ENCODE results near the gene CENPM. TPM values are rescaled to one million over a fixed set of nuclear protein-coding genes. Genes with fewer than 3 reads are reported as not detected.
A peak's percentile ranks its signal among the peaks of the same experiment; 100 is the strongest.

Gene CENPM
- total and polyA plus RNA-seq, 10 of the 15 experiments (the other 5 are each of a cell fraction or from before 2014, with no cell fraction given), result 36.7 to 212 (median 74.7) TPM

DNA sequence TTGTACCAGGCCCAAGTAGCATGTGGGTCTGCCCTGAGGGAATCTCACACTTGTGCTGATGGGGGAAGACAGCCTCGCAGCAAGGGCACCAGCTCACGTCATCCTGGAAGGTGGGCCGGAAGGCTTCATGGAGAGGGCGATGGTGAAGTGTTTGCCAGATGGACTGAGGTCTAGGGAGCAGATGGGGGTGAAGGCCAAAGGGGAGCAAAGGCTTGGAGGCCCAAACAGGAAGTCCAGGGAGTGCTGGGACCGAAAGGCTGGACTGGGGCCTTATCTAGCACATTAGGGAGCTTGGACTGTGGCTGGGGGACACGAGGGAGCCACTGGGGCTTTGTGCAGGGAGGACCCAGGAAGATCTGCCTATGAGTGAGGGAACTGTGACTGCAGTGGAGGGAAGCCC lies 19.1 kb downstream of the CENPM start:
- FAIRE-seq (no peak), ATAC-seq (no peak), DNase-seq (ENCODE audit: low read depth, low spot score) (no peak)
- ChIA-PET SMC1A (ENCODE audit: uncharacterized antibody, unreplicated experiment) (interaction anchor here (0.9 to 15.4 kb wide), 4 partner anchors 12 to 1001 kb away, joined by 3 to 321 read pairs (median 6); partner anchors contain the start of gene CENPM), RAD21 (ENCODE audit: unreplicated experiment) (interaction anchor here (1.4 to 11.6 kb wide), 6 partner anchors 10 to 231 kb away, joined by 5 to 408 read pairs (median 32); partner anchors contain the start of genes CENPM and SMIM45), POLR2A (interaction anchor here (0.6 to 15.3 kb wide), 9 partner anchors 8 to 88 kb away, joined by 3 to 599 read pairs (median 3); partner anchors contain the start of gene CENPM), CTCF (interaction anchor here (1.2 to 11.0 kb wide), 3 partner anchors 9 to 19 kb away, joined by 4 to 234 read pairs (median 5); partner anchors contain the start of gene CENPM)
- Histone ChIP-seq H2AFZ (ENCODE audit: control insufficient read depth, low read depth, low read length) (no peak overlapping the region), H3K4me3 (no peak overlapping the region), H3K9ac (ENCODE audit: control insufficient read depth, insufficient read depth, low read length) (no peak overlapping the region), H3K27me3 (replicated peaks in 1 of 2; ENCODE audit: control insufficient read depth in 2 of 2, insufficient read depth in 2 of 2, low read length in 1 of 2) (no peaks in the 10 kb centered on the region), H3K4me2 (ENCODE audit: control insufficient read depth, insufficient read depth) (peak overlapping the region; percentile 7; the same call in 1 of the 2 replicates), H3K79me2 (ENCODE audit: control insufficient read depth, insufficient read depth, low read length) (peaks cover 32% of the 10 kb centered on the region), H3K4me1 (ENCODE audit: control insufficient read depth, insufficient read depth, low read length) (peaks cover 56% of the 10 kb centered on the region), H4K20me1 (ENCODE audit: control insufficient read depth, insufficient read depth) (no peaks in the 10 kb centered on the region), H3K9me3 (replicated peaks; ENCODE audit: control insufficient read depth, insufficient read depth, low read length) (no peaks in the 10 kb centered on the region), H3K36me3 (ENCODE audit: control insufficient read depth in 2 of 2, insufficient read depth in 2 of 2, low read length in 1 of 2) (0 out of 4 replicates have a peak, but pooled peaks cover 0 to 9% of the 10 kb centered on the region in 2 experiments), H3K27ac (ENCODE audit: control insufficient read depth, insufficient read depth) (peak overlapping the region; percentile 91)
- intact Hi-C loops (cut with micrococcal nuclease; ENCODE audit: unreplicated experiment), result no loop called here
- in situ Hi-C loops (cut with MboI), result no loop called here
- no TSS peak for BruUV-seq (replicated peaks)
- 59% methylated on average over 6 of the region's 6 CpGs for WGBS (ENCODE audit: insufficient coverage, insufficient replicate concordance, low lambda C conversion rate, missing lambda C conversion rate)
- TF ChIP-seq, protein P1, sequence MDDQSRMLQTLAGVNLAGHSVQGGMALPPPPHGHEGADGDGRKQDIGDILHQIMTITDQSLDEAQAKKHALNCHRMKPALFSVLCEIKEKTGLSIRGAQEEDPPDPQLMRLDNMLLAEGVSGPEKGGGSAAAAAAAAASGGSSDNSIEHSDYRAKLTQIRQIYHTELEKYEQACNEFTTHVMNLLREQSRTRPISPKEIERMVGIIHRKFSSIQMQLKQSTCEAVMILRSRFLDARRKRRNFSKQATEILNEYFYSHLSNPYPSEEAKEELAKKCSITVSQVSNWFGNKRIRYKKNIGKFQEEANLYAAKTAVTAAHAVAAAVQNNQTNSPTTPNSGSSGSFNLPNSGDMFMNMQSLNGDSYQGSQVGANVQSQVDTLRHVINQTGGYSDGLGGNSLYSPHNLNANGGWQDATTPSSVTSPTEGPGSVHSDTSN (IDR thresholded peaks at IDR 0.05; ENCODE audit: insufficient replicate concordance, low read depth, low read length), result no peak
- TF ChIP-seq LARP7 (IDR thresholded peaks at IDR 0.05) (no peak), EP300 (IDR thresholded peaks at IDR 0.05; ENCODE audit: borderline replicate concordance in 1 of 2, control insufficient read depth in 1 of 2, low read depth in 2 of 2, low read length in 2 of 2) (no peak), JUNB (IDR thresholded peaks at IDR 0.05) (no peak), HDAC2 (IDR thresholded peaks at IDR 0.05) (no peak), SMARCA5 (IDR thresholded peaks at IDR 0.05) (no peak), GABPA (IDR thresholded peaks at IDR 0.05; ENCODE audit: low read depth) (no peak), SUPT20H (IDR thresholded peaks at IDR 0.05; ENCODE audit: borderline replicate concordance, control insufficient read depth, low read depth, low read length) (no peak), DPF2 (IDR thresholded peaks at IDR 0.05) (no peak), POLR2AphosphoS5 (IDR thresholded peaks at IDR 0.05; ENCODE audit: low read length) (no peak), HDGF (IDR thresholded peaks at IDR 0.05) (0 out of 2 replicates have a peak, but pooled peaks have one; percentile 54), ETV6 (conservative IDR thresholded peaks at IDR 0.05 in 1 of 2, IDR thresholded peaks at IDR 0.05 in 1 of 2; ENCODE audit: borderline replicate concordance in 1 of 2, low read depth in 1 of 2) (no peak), HDAC6 (IDR thresholded peaks at IDR 0.05; ENCODE audit: unreplicated experiment) (no peak), GATAD2B (conservative IDR thresholded peaks at IDR 0.05; ENCODE audit: low read depth) (peak; percentile 21), ZNF687 (IDR thresholded peaks at IDR 0.05) (peak; percentile 69), SMAD1 (IDR thresholded peaks at IDR 0.05; ENCODE audit: low read depth, partially characterized antibody) (no peak), HCFC1 (IDR thresholded peaks at IDR 0.05; ENCODE audit: low read length) (no peak), RAD51 (IDR thresholded peaks at IDR 0.05) (no peak), ZSCAN29 (IDR thresholded peaks at IDR 0.05) (no peak)
- TF ChIP-seq, protein P2, sequence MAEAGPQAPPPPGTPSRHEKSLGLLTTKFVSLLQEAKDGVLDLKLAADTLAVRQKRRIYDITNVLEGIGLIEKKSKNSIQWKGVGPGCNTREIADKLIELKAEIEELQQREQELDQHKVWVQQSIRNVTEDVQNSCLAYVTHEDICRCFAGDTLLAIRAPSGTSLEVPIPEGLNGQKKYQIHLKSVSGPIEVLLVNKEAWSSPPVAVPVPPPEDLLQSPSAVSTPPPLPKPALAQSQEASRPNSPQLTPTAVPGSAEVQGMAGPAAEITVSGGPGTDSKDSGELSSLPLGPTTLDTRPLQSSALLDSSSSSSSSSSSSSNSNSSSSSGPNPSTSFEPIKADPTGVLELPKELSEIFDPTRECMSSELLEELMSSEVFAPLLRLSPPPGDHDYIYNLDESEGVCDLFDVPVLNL (IDR thresholded peaks at IDR 0.05; ENCODE audit: low read depth, low read length), result no peak

Data from GM12878 (cell line).